GM19324 (cell line): ENCODE measurements around the gene ITGA11.

Experiments used
- ATAC-seq: cut with Tn5 transposase; IDR thresholded peaks from one replicate; pipeline ENCODE4 v1.9.1; 2021; ENCODE audit warnings: mild to moderate bottlenecking, moderate library complexity; ENCODE audit not compliant: unreplicated experiment, low FRiP score

ITGA11 gene

DNA sequence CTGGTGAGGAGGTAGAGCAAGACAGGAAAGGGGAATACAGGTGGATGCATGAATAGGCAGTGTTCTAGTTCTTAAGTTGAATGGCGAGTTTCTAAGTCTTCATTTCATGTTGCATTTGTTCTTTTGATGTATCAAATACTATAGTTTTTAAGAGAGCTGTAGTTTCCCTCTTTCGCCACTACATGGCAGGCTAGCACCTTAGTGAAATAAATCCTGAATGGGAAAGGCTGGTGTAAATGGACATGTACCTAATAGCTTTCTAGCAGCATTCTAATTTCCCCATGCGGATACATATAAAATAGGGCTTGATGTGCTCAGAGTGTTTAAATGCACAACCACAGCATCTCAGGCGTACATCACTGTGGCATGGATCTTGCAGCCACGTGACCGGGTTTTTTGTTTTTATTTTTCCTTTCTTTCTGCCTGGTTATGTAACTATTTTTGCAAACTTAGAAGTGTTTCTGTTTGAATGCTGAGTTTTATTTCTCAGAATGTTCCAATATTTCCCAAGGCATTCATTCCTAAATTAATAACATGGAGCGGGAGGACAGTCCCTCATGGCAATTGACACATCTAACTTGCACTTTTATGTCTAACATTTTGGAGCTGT, 178.9 kb downstream of the ITGA11 start:
- no peak for ATAC-seq

GRCh38 chr15:68249058-68249713, 182.8 kb downstream of the ITGA11 start:
- ATAC-seq: no peak
